HEK293 (cell line): ENCODE data around the gene CCDC85C.

ENCODE experiments used
- CTCF ChIA-PET: fragments of 350-600 bp; formaldehyde crosslinking; extraction: SDS; loops from one replicate; lab custom pipeline; 2021; ENCODE audit warnings: antibody characterized with exemption; lab: Yijun Ruan, JAX
- POLR2A ChIA-PET: fragments of 300-600 bp; formaldehyde crosslinking; extraction: SDS; loops from one replicate; lab custom pipeline; 2020; ENCODE audit warnings: antibody characterized with exemption, inconsistent platforms; lab: Yijun Ruan, JAX
- H3K27ac ChIP-seq: fragments of 200-500 bp; sonication (Bioruptor generic); 2 replicates; pipeline ENCODE4 v1.5.1; 2014; ENCODE audit warnings: low read depth, low read length, control low read depth, inconsistent platforms; ENCODE audit errors: extremely low read depth
- H3K36me3 ChIP-seq, 2 experiments: fragments of 200-500 bp in 1 of 2; sonication (Bioruptor generic) in 1 of 2; 1 replicate in 1 of 2; 2 replicates in 1 of 2; pipeline ENCODE4 v1.5.1; 2014 to 2017; ENCODE audit warnings: inconsistent platforms in 2 of 2, low read length in 2 of 2; ENCODE audit not compliant: control insufficient read depth in 2 of 2, insufficient read depth in 1 of 2
- H3K4me1 ChIP-seq: fragments of 200-500 bp; sonication (Bioruptor generic); 2 replicates; pipeline ENCODE4 v1.5.1; 2014; ENCODE audit warnings: mild to moderate bottlenecking, low read length, inconsistent platforms; ENCODE audit not compliant: control insufficient read depth, insufficient read depth
- H3K4me3 ChIP-seq: 2 replicates; pipeline ENCODE4 v1.5.1; 2011; ENCODE audit warnings: low read depth, mild to moderate bottlenecking, control low read depth, low read length, moderate library complexity
- H3K9me3 ChIP-seq: fragments of 200-500 bp; sonication (Bioruptor generic); 2 replicates; pipeline ENCODE4 v1.5.1; 2014; ENCODE audit warnings: low read depth, low read length, inconsistent platforms; ENCODE audit not compliant: control insufficient read depth, insufficient read depth
- ATF2 ChIP-seq: fragments of 450-650 bp; formaldehyde crosslinking; IDR thresholded peaks from 2 replicates; pipeline ENCODE4 v1.5.1; 2016; ENCODE audit warnings: missing biosample characterization, missing genetic modification characterization, low read depth
- GLI4 ChIP-seq: fragments of 450-650 bp; formaldehyde crosslinking; IDR thresholded peaks from 2 replicates; pipeline ENCODE4 v1.5.1; 2016; ENCODE audit warnings: missing biosample characterization, missing genetic modification characterization
- MEIS1 ChIP-seq: sonication (generic); formaldehyde crosslinking; IDR thresholded peaks from 2 replicates; pipeline ENCODE4 v1.8.1; 2022; ENCODE audit warnings: missing genetic modification reagents, mild to moderate bottlenecking, borderline replicate concordance
- PRDM1 ChIP-seq: fragments of 450-650 bp; formaldehyde crosslinking; IDR thresholded peaks from 2 replicates; pipeline ENCODE4; 2016; ENCODE audit warnings: missing biosample characterization, missing genetic modification characterization
- REST ChIP-seq: fragments of 450-650 bp; formaldehyde crosslinking; IDR thresholded peaks from 2 replicates; pipeline ENCODE4 v1.5.1; 2016; ENCODE audit warnings: missing biosample characterization, missing genetic modification characterization
- SP7 ChIP-seq: fragments of 450-650 bp; formaldehyde crosslinking; IDR thresholded peaks from 2 replicates; pipeline ENCODE4 v1.5.1; 2016; ENCODE audit warnings: missing biosample characterization, missing genetic modification characterization
- WT1 ChIP-seq: fragments of 450-650 bp; formaldehyde crosslinking; IDR thresholded peaks from 2 replicates; pipeline ENCODE4 v1.5.1; 2016; ENCODE audit warnings: missing biosample characterization, missing genetic modification characterization
- ZBTB48 ChIP-seq: fragments of 450-650 bp; formaldehyde crosslinking; IDR thresholded peaks from 2 replicates; pipeline ENCODE4 v1.5.1; 2016; ENCODE audit warnings: missing biosample characterization, missing genetic modification characterization
- ZBTB7A ChIP-seq: fragments of 450-650 bp; formaldehyde crosslinking; IDR thresholded peaks from 2 replicates; pipeline ENCODE4 v1.5.1; 2016; ENCODE audit warnings: low read depth, missing biosample characterization, missing genetic modification characterization
- ZIC2 ChIP-seq: fragments of 450-650 bp; formaldehyde crosslinking; IDR thresholded peaks from 2 replicates; pipeline ENCODE4 v1.5.1; 2016; ENCODE audit warnings: missing biosample characterization, missing genetic modification characterization
- ZNF133 ChIP-seq: fragments of 450-650 bp; formaldehyde crosslinking; IDR thresholded peaks from 2 replicates; pipeline ENCODE4 v1.5.1; 2016; ENCODE audit warnings: missing biosample characterization, missing genetic modification characterization
- ZNF140 ChIP-seq: fragments of 450-650 bp; formaldehyde crosslinking; IDR thresholded peaks from 2 replicates; pipeline ENCODE4 v1.5.1; 2016; ENCODE audit warnings: missing biosample characterization, missing genetic modification characterization
- ZNF155 ChIP-seq: fragments of 450-650 bp; formaldehyde crosslinking; IDR thresholded peaks from 2 replicates; pipeline ENCODE4 v1.5.1; 2016; ENCODE audit warnings: missing biosample characterization, missing genetic modification characterization
- ZNF157 ChIP-seq: fragments of 450-650 bp; formaldehyde crosslinking; IDR thresholded peaks from 2 replicates; pipeline ENCODE4 v1.5.1; 2016; ENCODE audit warnings: missing biosample characterization, missing genetic modification characterization
- ZNF223 ChIP-seq: fragments of 450-650 bp; formaldehyde crosslinking; IDR thresholded peaks from 2 replicates; pipeline ENCODE4 v1.5.1; 2016; ENCODE audit warnings: missing biosample characterization, missing genetic modification characterization
- ZNF398 ChIP-seq: fragments of 450-650 bp; formaldehyde crosslinking; IDR thresholded peaks from 2 replicates; pipeline ENCODE4 v1.5.1; 2017; ENCODE audit warnings: missing biosample characterization, missing genetic modification characterization
- ZNF416 ChIP-seq: fragments of 450-650 bp; formaldehyde crosslinking; IDR thresholded peaks from 2 replicates; pipeline ENCODE4 v1.5.1; 2016; ENCODE audit warnings: missing biosample characterization, missing genetic modification characterization
- ZNF555 ChIP-seq: fragments of 450-650 bp; formaldehyde crosslinking; conservative IDR thresholded peaks from 2 replicates; pipeline ENCODE4 v1.5.1; 2017; ENCODE audit warnings: missing biosample characterization, mild to moderate bottlenecking, missing genetic modification characterization, inconsistent platforms
- ZNF585B ChIP-seq: fragments of 450-650 bp; formaldehyde crosslinking; IDR thresholded peaks from 2 replicates; pipeline ENCODE4 v1.5.1; 2016; ENCODE audit warnings: missing biosample characterization, missing genetic modification characterization
- ZNF600 ChIP-seq: fragments of 450-650 bp; formaldehyde crosslinking; IDR thresholded peaks from 2 replicates; pipeline ENCODE4 v1.5.1; 2016; ENCODE audit warnings: missing biosample characterization, missing genetic modification characterization
- ZNF623 ChIP-seq: fragments of 450-650 bp; formaldehyde crosslinking; IDR thresholded peaks from 2 replicates; pipeline ENCODE4 v1.5.1; 2016; ENCODE audit warnings: missing biosample characterization, missing genetic modification characterization
- ZNF791 ChIP-seq: fragments of 450-650 bp; formaldehyde crosslinking; IDR thresholded peaks from 2 replicates; pipeline ENCODE4 v1.5.1; 2016; ENCODE audit warnings: missing biosample characterization, missing genetic modification characterization
- ZNF837 ChIP-seq: fragments of 450-650 bp; formaldehyde crosslinking; IDR thresholded peaks from 2 replicates; pipeline ENCODE4 v1.5.1; 2016; ENCODE audit warnings: missing biosample characterization, missing genetic modification characterization
- TF ChIP-seq, protein P1 (sequence below): fragments of 450-650 bp; formaldehyde crosslinking; IDR thresholded peaks from 2 replicates; pipeline ENCODE4 v1.5.1; 2016; ENCODE audit warnings: missing biosample characterization, missing genetic modification characterization
- TF ChIP-seq, protein P2 (sequence below): fragments of 450-650 bp; formaldehyde crosslinking; IDR thresholded peaks from 2 replicates; pipeline ENCODE4 v1.5.1; 2016; ENCODE audit warnings: missing biosample characterization, missing genetic modification characterization

Gene CCDC85C

GRCh38 chr14:99540196-99541032 is 63.6 kb downstream of the CCDC85C start (continued):
- 0 out of 2 replicates have a peak, but pooled peaks have one; percentile 71 for TF ChIP-seq ATF2 (tag by site-specific recombination)
- TF ChIP-seq ZBTB48 (tag by site-specific recombination): 0 out of 2 replicates have a peak, but pooled peaks have one; percentile 29
- no peak for TF ChIP-seq ZNF155 (tag by site-specific recombination)
- TF ChIP-seq WT1 (tag by site-specific recombination): peak; percentile 78
- peak; percentile 87 for TF ChIP-seq SP7
- TF ChIP-seq ZNF133: no peak
- TF ChIP-seq ZNF398 (tag by site-specific recombination): peak; percentile 81

DNA sequence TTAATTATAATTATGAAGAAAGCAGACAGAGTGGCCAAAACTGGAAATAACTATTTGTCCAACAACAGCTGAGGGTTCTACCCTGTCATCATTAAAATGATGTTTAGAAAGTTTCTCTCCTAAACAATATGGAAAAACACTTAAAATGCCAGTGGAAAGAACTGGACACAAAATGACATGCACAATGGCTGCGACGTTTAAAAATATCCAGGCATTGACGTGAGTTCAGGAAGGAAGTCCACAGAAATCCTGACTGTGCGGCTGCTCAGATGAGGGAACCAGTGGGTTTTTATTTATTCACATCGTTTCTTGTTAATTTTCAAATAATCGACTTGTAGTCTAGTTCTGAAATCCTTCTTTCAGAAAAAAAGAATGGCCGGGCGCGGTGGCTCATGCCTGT is 64.5 kb downstream of the CCDC85C start:
- POLR2A ChIA-PET: no interaction called here
- Histone ChIP-seq H3K36me3 (no peaks in the 10 kb centered on the region), H3K27ac (no peak overlapping the region), H3K4me1 (peaks cover 4% of the 10 kb centered on the region), H3K4me3 (no peak overlapping the region), H3K9me3 (no peaks in the 10 kb centered on the region)
- CTCF ChIA-PET: interaction anchor here (1.6 kb wide), 1 partner anchor 16 kb away, joined by 4 read pairs; no protein-coding TSS in a partner anchor
- TF ChIP-seq ZNF157 (no peak), ZIC2 (no peak), ZNF837 (tag by site-specific recombination) (no peak), ZNF555 (tag by site-specific recombination) (no peak), ZNF623 (tag by site-specific recombination) (no peak), ZBTB7A (tag by site-specific recombination) (no peak), REST (tag by site-specific recombination) (no peak), PRDM1 (no peak), MEIS1 (CRISPR knock-in tag) (no peak), ZNF791 (no peak), ZNF600 (no peak), ZNF585B (tag by site-specific recombination) (no peak), ZNF140 (no peak), ZNF416 (tag by site-specific recombination) (no peak), GLI4 (tag by site-specific recombination) (no peak), ZNF223 (no peak)
- TF ChIP-seq, protein P1, sequence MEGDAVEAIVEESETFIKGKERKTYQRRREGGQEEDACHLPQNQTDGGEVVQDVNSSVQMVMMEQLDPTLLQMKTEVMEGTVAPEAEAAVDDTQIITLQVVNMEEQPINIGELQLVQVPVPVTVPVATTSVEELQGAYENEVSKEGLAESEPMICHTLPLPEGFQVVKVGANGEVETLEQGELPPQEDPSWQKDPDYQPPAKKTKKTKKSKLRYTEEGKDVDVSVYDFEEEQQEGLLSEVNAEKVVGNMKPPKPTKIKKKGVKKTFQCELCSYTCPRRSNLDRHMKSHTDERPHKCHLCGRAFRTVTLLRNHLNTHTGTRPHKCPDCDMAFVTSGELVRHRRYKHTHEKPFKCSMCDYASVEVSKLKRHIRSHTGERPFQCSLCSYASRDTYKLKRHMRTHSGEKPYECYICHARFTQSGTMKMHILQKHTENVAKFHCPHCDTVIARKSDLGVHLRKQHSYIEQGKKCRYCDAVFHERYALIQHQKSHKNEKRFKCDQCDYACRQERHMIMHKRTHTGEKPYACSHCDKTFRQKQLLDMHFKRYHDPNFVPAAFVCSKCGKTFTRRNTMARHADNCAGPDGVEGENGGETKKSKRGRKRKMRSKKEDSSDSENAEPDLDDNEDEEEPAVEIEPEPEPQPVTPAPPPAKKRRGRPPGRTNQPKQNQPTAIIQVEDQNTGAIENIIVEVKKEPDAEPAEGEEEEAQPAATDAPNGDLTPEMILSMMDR (tag by site-specific recombination): no peak
- TF ChIP-seq, protein P2, sequence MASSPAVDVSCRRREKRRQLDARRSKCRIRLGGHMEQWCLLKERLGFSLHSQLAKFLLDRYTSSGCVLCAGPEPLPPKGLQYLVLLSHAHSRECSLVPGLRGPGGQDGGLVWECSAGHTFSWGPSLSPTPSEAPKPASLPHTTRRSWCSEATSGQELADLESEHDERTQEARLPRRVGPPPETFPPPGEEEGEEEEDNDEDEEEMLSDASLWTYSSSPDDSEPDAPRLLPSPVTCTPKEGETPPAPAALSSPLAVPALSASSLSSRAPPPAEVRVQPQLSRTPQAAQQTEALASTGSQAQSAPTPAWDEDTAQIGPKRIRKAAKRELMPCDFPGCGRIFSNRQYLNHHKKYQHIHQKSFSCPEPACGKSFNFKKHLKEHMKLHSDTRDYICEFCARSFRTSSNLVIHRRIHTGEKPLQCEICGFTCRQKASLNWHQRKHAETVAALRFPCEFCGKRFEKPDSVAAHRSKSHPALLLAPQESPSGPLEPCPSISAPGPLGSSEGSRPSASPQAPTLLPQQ (tag by site-specific recombination): no peak
